Osteoblast (primary cell): ENCODE results near the gene ATG9B. TPM values are rescaled to one million over a fixed set of nuclear protein-coding genes. Genes with fewer than 3 reads are reported as not detected.

Source experiments
- DNase-seq: peaks from one replicate; pipeline ENCODE4 v3.0.0; 2011; ENCODE audit warnings: low spot score, mixed read lengths; ENCODE audit not compliant: insufficient read length; ENCODE audit errors: missing footprints
- H2AFZ ChIP-seq: 2 replicates; pipeline ENCODE4 v1.6.0; 2011; ENCODE audit warnings: mild to moderate bottlenecking, low read length
- H3K27ac ChIP-seq: 2 replicates; pipeline ENCODE4 v1.5.1; 2011; ENCODE audit warnings: mild to moderate bottlenecking, low read depth, low read length, moderate library complexity
- H3K27me3 ChIP-seq: 2 replicates; pipeline ENCODE4 v1.6.0; 2012; ENCODE audit warnings: mild to moderate bottlenecking, control low read depth, inconsistent platforms, low read length, moderate library complexity; ENCODE audit not compliant: insufficient read depth
- H3K36me3 ChIP-seq: 2 replicates; pipeline ENCODE4 v1.5.1; 2011; ENCODE audit warnings: mild to moderate bottlenecking, low read length, control low read depth, moderate library complexity; ENCODE audit not compliant: insufficient read depth
- H3K4me1 ChIP-seq: 2 replicates; pipeline ENCODE4 v1.5.1; 2011; ENCODE audit warnings: mild to moderate bottlenecking, low read length, control low read depth, moderate library complexity; ENCODE audit not compliant: insufficient read depth
- H3K4me2 ChIP-seq: 2 replicates; pipeline ENCODE4 v1.6.0; 2011; ENCODE audit warnings: mild to moderate bottlenecking, low read length; ENCODE audit not compliant: insufficient read depth
- H3K4me3 ChIP-seq: fragments of 200-600 bp; sonication (generic); 3 replicates; pipeline ENCODE4 v1.5.1; 2012; ENCODE audit warnings: mild to moderate bottlenecking, low read length, inconsistent platforms; ENCODE audit not compliant: insufficient read depth
- H3K79me2 ChIP-seq: 2 replicates; pipeline ENCODE4 v1.6.0; 2012; ENCODE audit warnings: mild to moderate bottlenecking, low read length, control low read depth, inconsistent platforms; ENCODE audit not compliant: insufficient read depth
- H3K9me3 ChIP-seq: 2 replicates; pipeline ENCODE4 v1.5.1; 2011; ENCODE audit warnings: low read depth, low read length, control low read depth
- H4K20me1 ChIP-seq: 2 replicates; pipeline ENCODE4 v1.6.0; 2012; ENCODE audit warnings: mild to moderate bottlenecking, low read length, control low read depth; ENCODE audit not compliant: insufficient read depth
- total RNA-seq: library from RNA; depleted of rRNA; stranded (reverse); fragments of >200 nt; gene quantifications from 2 replicates; pipeline ENCODE4 v1.2.3, GENCODE V29; 2012
- TF ChIP-seq, protein P1 (sequence below): IDR thresholded peaks from 2 replicates; pipeline ENCODE4 v1.5.1; 2011; ENCODE audit warnings: mild to moderate bottlenecking, low read depth, low read length, moderate library complexity; ENCODE audit errors: extremely low read depth

The ATG9B gene
- total RNA-seq, 1 donor, result not detected

DNA sequence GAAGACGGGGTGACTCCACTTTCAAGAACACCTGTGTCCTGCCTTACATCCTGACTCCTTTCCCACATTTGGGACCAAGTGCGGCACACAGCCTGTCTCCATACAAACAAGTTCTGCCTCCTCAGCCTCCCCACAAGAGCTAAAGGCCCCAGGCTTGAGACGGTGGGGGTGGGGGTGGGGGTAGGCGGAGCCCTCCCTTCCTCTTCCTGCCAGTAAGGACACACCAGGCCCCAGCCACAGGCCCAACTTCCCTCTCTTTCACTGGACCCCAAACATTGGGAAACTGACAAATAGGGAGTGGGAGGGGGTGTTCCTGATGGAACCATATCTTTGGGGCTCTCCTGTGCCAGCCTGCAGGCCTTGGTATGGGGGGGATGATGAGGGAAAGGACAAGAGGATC lies 28.8 kb upstream of the ATG9B start:
- Histone ChIP-seq H3K4me3 (no peak overlapping the region), H3K4me2 (no peak overlapping the region), H2AFZ (no peak overlapping the region), H3K36me3 (peaks cover 4% of the 10 kb centered on the region), H3K27ac (no peak overlapping the region), H4K20me1 (peaks cover 6% of the 10 kb centered on the region), H3K4me1 (peaks cover 11% of the 10 kb centered on the region), H3K79me2 (no peaks in the 10 kb centered on the region), H3K9me3 (no peaks in the 10 kb centered on the region), H3K27me3 (no peaks in the 10 kb centered on the region)
- no peak for DNase-seq
- TF ChIP-seq, protein P1, sequence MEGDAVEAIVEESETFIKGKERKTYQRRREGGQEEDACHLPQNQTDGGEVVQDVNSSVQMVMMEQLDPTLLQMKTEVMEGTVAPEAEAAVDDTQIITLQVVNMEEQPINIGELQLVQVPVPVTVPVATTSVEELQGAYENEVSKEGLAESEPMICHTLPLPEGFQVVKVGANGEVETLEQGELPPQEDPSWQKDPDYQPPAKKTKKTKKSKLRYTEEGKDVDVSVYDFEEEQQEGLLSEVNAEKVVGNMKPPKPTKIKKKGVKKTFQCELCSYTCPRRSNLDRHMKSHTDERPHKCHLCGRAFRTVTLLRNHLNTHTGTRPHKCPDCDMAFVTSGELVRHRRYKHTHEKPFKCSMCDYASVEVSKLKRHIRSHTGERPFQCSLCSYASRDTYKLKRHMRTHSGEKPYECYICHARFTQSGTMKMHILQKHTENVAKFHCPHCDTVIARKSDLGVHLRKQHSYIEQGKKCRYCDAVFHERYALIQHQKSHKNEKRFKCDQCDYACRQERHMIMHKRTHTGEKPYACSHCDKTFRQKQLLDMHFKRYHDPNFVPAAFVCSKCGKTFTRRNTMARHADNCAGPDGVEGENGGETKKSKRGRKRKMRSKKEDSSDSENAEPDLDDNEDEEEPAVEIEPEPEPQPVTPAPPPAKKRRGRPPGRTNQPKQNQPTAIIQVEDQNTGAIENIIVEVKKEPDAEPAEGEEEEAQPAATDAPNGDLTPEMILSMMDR, result no peak

DNA sequence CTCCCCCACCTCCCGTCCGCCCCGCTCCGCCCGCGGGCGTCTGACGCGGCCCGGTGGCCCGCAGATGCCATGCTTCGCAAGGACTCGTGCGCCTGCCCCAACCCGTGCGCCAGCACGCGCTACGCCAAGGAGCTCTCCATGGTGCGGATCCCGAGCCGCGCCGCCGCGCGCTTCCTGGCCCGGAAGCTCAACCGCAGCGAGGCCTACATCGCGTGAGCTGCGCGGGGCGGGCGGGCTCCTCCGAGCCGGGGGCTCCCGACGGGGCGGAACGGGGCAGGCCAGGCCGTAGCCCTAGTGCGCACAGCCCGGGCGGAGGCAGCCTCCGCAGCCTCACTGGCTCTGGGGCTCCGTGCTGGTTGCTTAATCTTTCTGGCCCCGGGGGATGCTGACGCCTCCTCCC lies 26.8 kb upstream of the ATG9B start:
- peaks cover 12% of the 10 kb centered on the region for H3K4me1 ChIP-seq
- peaks cover 12% of the 10 kb centered on the region for H4K20me1 ChIP-seq
- H3K27ac ChIP-seq, result no peak overlapping the region
- TF ChIP-seq, protein P1, result no peak
- no peak overlapping the region for H2AFZ ChIP-seq
- peak; percentile 98 for DNase-seq
- no peaks in the 10 kb centered on the region for H3K9me3 ChIP-seq
- H3K79me2 ChIP-seq, result no peaks in the 10 kb centered on the region
- no peaks in the 10 kb centered on the region for H3K27me3 ChIP-seq
- peak overlapping the region; percentile 48 for H3K4me2 ChIP-seq
- peaks cover 4% of the 10 kb centered on the region for H3K36me3 ChIP-seq
- no peak overlapping the region for H3K4me3 ChIP-seq

DNA sequence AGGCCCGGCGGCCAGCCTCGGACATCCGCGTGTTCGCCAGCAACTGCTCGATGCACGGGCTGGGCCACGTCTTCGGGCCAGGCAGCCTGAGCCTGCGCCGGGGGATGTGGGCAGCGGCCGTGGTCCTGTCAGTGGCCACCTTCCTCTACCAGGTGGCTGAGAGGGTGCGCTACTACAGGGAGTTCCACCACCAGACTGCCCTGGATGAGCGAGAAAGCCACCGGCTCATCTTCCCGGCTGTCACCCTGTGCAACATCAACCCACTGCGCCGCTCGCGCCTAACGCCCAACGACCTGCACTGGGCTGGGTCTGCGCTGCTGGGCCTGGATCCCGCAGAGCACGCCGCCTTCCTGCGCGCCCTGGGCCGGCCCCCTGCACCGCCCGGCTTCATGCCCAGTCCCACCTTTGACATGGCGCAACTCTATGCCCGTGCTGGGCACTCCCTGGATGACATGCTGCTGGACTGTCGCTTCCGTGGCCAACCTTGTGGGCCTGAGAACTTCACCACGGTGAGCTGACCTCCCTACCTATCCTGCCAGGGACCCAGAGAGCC lies 24.7 kb upstream of the ATG9B start:
- peaks cover 4% of the 10 kb centered on the region for H3K36me3 ChIP-seq
- TF ChIP-seq, protein P1, result no peak
- H3K79me2 ChIP-seq, result no peaks in the 10 kb centered on the region
- DNase-seq, result no peak
- H3K27ac ChIP-seq, result no peak overlapping the region
- H4K20me1 ChIP-seq, result peaks cover 12% of the 10 kb centered on the region
- H3K4me1 ChIP-seq, result peaks cover 12% of the 10 kb centered on the region
- H3K27me3 ChIP-seq, result no peaks in the 10 kb centered on the region
- no peaks in the 10 kb centered on the region for H3K9me3 ChIP-seq
- H2AFZ ChIP-seq, result no peak overlapping the region
- no peak overlapping the region for H3K4me2 ChIP-seq
- no peak overlapping the region for H3K4me3 ChIP-seq

DNA sequence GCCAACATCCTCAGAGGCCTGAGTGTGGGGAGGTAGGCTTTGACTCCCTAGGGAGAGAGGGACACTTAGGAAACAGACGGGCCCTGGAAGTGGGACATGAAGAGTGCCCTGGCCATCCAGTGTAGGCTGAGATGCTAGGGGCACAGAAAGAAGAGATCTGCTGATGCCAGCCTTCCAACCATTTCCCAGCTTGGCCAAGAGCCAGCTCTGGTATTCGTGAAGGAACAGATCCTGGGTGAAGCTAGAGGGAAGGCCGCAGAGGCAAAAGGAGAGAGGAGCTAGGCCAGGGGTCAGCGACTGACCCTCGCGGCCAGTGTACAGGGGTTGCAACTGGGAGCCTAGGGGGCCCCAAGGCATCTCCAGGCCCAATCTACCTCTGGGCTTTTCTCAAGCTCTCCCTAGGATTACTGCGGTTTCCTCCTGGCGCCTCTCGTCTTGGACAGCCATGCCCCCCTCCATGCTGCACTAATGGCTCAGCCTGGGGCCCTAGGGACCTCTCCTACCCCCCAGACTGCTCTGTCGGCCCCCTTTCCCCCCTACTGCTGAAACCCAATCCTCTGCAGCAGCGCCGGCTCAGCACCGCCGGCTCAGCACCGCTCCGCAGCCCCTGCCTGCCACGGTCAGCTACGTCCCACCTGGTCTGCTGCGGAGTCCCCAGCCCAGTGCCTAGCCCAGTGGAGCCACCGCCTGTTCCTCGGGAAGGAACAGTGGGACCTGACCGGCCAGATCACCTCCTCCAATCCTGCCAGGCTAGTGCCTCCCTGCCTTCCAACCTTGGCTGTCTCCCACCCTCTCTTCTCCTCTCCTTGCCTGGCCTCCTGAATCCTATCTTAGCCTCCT lies 23.9 kb upstream of the ATG9B start, which contains the start of gene ASIC3:
TSS of gene ASIC3 (plus strand) at position 556 of the 840 bp plus-strand sequence. CDS start 355 bp downstream, outside the sequence.
- H2AFZ ChIP-seq, result no peak within 1 kb of the TSS
- H3K9me3 ChIP-seq, result no peaks in the 10 kb centered on the region
- peaks cover 4% of the 10 kb centered on the region for H3K36me3 ChIP-seq
- H3K27me3 ChIP-seq, result no peaks in the 10 kb centered on the region
- peaks cover 12% of the 10 kb centered on the region for H3K4me1 ChIP-seq
- TF ChIP-seq, protein P1, result no peak
- H3K4me3 ChIP-seq, result no peak within 1 kb of the TSS
- no peak for DNase-seq
- peaks cover 12% of the 10 kb centered on the region for H4K20me1 ChIP-seq
- H3K27ac ChIP-seq, result no peak within 1 kb of the TSS
- H3K79me2 ChIP-seq, result no peaks in the 10 kb centered on the region
- H3K4me2 ChIP-seq, result no peak within 1 kb of the TSS
